Panc1 (cell line): Measurements from ENCODE around the gene PPP3R2. TPM values are rescaled to one million over a fixed set of nuclear protein-coding genes. Genes with fewer than 3 reads are reported as not detected.

Experiments
- ATAC-seq: fragments of 200-7000 bp; cut with Tn5 transposase; 2 replicates; pipeline ENCODE4 v1.9.1; 2020; ENCODE audit warnings: mild to moderate bottlenecking, moderate library complexity
- BruUV-seq: library from RNA; stranded (reverse); fragments of 400-500 nt; replicated peaks from 2 replicates; lab custom pipeline; 2021; lab: Mats Ljungman, UMichigan
- CTCF ChIA-PET: fragments of 300-600 bp; sonication (Branson Sonifier 250); formaldehyde crosslinking; loops from one replicate; lab custom pipeline; 2022; ENCODE audit warnings: antibody characterized with exemption; lab: Charles Lee
- POLR2A ChIA-PET: fragments of 300-600 bp; sonication (Branson Sonifier 250); formaldehyde crosslinking; loops from one replicate; lab custom pipeline; 2022; ENCODE audit warnings: antibody characterized with exemption; lab: Charles Lee
- DNase-seq: peaks from one replicate; pipeline ENCODE4 v3.0.0-alpha.2; 2010; ENCODE audit warnings: low read depth, low spot score
- H3K27ac ChIP-seq: 2 replicates; pipeline ENCODE4 v1.5.1; 2011; ENCODE audit warnings: mild to moderate bottlenecking, low read length, inconsistent platforms
- H3K27me3 ChIP-seq: fragments of 200-500 bp; sonication (Bioruptor generic); 2 replicates; pipeline ENCODE4 v1.6.0; 2014; ENCODE audit warnings: low read length, inconsistent platforms; ENCODE audit not compliant: control insufficient read depth, insufficient read depth
- H3K36me3 ChIP-seq: fragments of 200-500 bp; sonication (Bioruptor generic); 2 replicates; pipeline ENCODE4 v1.5.1; 2014; ENCODE audit warnings: inconsistent platforms, mild to moderate bottlenecking, low read length, moderate library complexity; ENCODE audit not compliant: control insufficient read depth, insufficient read depth
- H3K4me1 ChIP-seq: 2 replicates; pipeline ENCODE4 v1.5.1; 2011; ENCODE audit warnings: inconsistent platforms, mild to moderate bottlenecking, low read length, moderate library complexity; ENCODE audit not compliant: control insufficient read depth, insufficient read depth
- H3K4me3 ChIP-seq, 2 experiments: 2 replicates each; pipeline ENCODE4 v1.5.1; 2011 to 2012; ENCODE audit warnings: low read depth in 2 of 2, low read length in 2 of 2, mild to moderate bottlenecking in 2 of 2, inconsistent platforms in 1 of 2, moderate library complexity in 1 of 2
- H3K9me3 ChIP-seq: fragments of 200-500 bp; sonication (Bioruptor generic); 2 replicates; pipeline ENCODE4 v1.5.1; 2014; ENCODE audit warnings: low read depth, mild to moderate bottlenecking, inconsistent platforms, low read length, moderate library complexity; ENCODE audit not compliant: control insufficient read depth, insufficient read depth
- POLR2AphosphoS5 ChIP-seq: IDR thresholded peaks from 2 replicates; pipeline ENCODE4 v1.6.1; 2012; ENCODE audit warnings: mild to moderate bottlenecking, low read depth, low read length, moderate library complexity
- REST ChIP-seq, 2 experiments: IDR thresholded peaks; 2 replicates each; pipeline ENCODE4 v1.6.1; 2011 to 2012; ENCODE audit warnings: low read depth in 2 of 2, control low read depth in 1 of 2, low read length in 1 of 2, mild to moderate bottlenecking in 1 of 2, moderate library complexity in 1 of 2; ENCODE audit not compliant: insufficient read depth in 1 of 2
- SIN3A ChIP-seq: IDR thresholded peaks from 2 replicates; pipeline ENCODE4 v1.6.1; 2012; ENCODE audit warnings: low read depth, mild to moderate bottlenecking, low read length, moderate library complexity, borderline replicate concordance; ENCODE audit not compliant: insufficient read depth
- TCF7L2 ChIP-seq: IDR thresholded peaks from 2 replicates; pipeline ENCODE4 v1.6.1; 2011; ENCODE audit warnings: mild to moderate bottlenecking, low read depth, low read length, inconsistent platforms
- in situ Hi-C: cut with HindIII; loops from 2 replicates; pipeline ENCODE4 v1.10.0; 2016; ENCODE audit warnings: low sequenced_read_pairs, low pct_unique_long_range_greater_than_20kb
- intact Hi-C: fragments of 100-400 bp; cut with micrococcal nuclease; formaldehyde crosslinking; loops from one replicate; pipeline ENCODE4 v1.10.0; 2022; ENCODE audit not compliant: unreplicated experiment
- total RNA-seq: library from RNA; stranded (reverse); gene quantifications from one replicate; pipeline ENCODE4 v1.2.1, GENCODE V29; 2021; ENCODE audit not compliant: unreplicated experiment
- TF ChIP-seq, protein P1 (sequence below): fragments of 450-650 bp; IDR thresholded peaks from 2 replicates; pipeline ENCODE4 v1.5.1; 2017; ENCODE audit warnings: mild to moderate bottlenecking

The PPP3R2 gene
- total RNA-seq, 1 experiment from 2014 or later, result not detected

DNA sequence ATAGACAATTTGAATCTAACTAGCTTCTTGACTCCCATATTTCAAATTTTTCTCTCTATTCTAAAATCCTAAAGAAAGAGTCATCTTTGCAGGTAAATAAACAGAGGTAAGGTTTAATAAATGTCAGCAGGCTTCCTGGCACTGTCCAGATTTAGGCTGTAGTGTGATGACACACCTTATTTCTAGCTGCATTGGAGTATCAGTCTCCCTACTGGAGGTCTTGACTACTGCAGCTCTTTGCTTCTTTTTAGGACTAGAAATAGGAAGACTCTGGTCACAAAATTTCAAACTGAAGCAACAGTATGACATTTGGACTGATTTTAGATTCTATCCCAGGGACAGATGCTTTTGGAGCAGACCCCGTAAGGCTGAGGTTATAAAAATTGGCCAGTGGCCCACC is 40.7 kb upstream of the PPP3R2 start:
- no peaks in the 10 kb centered on the region for H3K27me3 ChIP-seq
- no TSS peak for BruUV-seq
- H3K36me3 ChIP-seq, result no peaks in the 10 kb centered on the region
- H3K9me3 ChIP-seq, result no peaks in the 10 kb centered on the region
- intact Hi-C loops, result no loop called here
- H3K4me3 ChIP-seq, result no peak overlapping the region
- CTCF ChIA-PET, result no interaction called here
- H3K4me1 ChIP-seq, result no peaks in the 10 kb centered on the region
- no peak overlapping the region for H3K27ac ChIP-seq
- in situ Hi-C loops, result no loop called here
- DNase-seq (no peak), ATAC-seq (no peak)
- TF ChIP-seq SIN3A, result no peak
- TF ChIP-seq, protein P1, sequence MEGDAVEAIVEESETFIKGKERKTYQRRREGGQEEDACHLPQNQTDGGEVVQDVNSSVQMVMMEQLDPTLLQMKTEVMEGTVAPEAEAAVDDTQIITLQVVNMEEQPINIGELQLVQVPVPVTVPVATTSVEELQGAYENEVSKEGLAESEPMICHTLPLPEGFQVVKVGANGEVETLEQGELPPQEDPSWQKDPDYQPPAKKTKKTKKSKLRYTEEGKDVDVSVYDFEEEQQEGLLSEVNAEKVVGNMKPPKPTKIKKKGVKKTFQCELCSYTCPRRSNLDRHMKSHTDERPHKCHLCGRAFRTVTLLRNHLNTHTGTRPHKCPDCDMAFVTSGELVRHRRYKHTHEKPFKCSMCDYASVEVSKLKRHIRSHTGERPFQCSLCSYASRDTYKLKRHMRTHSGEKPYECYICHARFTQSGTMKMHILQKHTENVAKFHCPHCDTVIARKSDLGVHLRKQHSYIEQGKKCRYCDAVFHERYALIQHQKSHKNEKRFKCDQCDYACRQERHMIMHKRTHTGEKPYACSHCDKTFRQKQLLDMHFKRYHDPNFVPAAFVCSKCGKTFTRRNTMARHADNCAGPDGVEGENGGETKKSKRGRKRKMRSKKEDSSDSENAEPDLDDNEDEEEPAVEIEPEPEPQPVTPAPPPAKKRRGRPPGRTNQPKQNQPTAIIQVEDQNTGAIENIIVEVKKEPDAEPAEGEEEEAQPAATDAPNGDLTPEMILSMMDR, result no peak
- no peak for TF ChIP-seq TCF7L2
- no peak for TF ChIP-seq REST (IDR thresholded peaks at IDR 0.05; ENCODE audit: insufficient read depth in 1 of 2, low read depth in 2 of 2, low read length in 1 of 2)
- TF ChIP-seq POLR2AphosphoS5, result no peak
- POLR2A ChIA-PET, result no interaction called here

DNA sequence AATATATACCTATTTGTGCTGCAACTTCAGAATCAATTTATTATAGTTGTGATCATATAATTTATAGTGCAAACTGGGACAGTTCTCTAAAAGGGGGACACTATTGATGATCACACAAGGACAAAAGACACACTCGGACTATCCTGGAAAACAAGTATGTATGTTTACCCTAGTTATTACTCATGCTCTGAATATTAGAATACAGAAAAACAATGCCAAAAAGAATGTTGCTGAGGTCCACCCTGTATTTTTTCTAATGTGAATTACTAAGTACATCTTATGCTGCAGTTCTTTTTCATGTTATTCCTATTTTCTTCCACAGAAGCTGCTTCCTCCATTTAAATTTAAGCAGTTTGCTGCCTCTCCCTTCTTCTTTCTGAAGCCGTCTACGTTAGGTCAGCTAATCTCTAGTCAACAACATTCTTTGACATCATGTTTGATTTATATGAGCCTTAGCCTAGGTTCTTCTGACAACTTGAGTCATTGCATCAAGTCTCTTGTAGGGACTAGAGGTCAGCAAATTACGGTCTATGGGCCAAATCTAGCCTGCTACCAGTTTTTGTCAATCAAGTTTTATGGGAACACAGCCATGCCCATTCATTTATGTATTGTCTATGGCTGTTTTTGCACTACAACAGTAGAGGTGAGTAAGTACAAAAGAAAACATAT is 40.1 kb upstream of the PPP3R2 start:
- TF ChIP-seq SIN3A, result no peak
- TF ChIP-seq TCF7L2, result no peak
- no peak for TF ChIP-seq POLR2AphosphoS5
- TF ChIP-seq, protein P1, result no peak
- no peak for TF ChIP-seq REST (IDR thresholded peaks at IDR 0.05; ENCODE audit: insufficient read depth in 1 of 2, low read depth in 2 of 2, low read length in 1 of 2)
- POLR2A ChIA-PET, result no interaction called here
- H3K36me3 ChIP-seq, result no peaks in the 10 kb centered on the region
- H3K27ac ChIP-seq, result no peak overlapping the region
- no peak overlapping the region for H3K4me3 ChIP-seq
- CTCF ChIA-PET, result no interaction called here
- BruUV-seq, result no TSS peak
- no peaks in the 10 kb centered on the region for H3K4me1 ChIP-seq
- in situ Hi-C loops, result no loop called here
- H3K9me3 ChIP-seq, result no peaks in the 10 kb centered on the region
- ATAC-seq (no peak), DNase-seq (no peak)
- H3K27me3 ChIP-seq, result no peaks in the 10 kb centered on the region
- intact Hi-C loops, result no loop called here
